GM19239 (cell line): ENCODE measurements around the gene HOXA10.

Experiments
- DNase-seq: peaks from one replicate; pipeline ENCODE4 v3.0.0; 2011; ENCODE audit warnings: low spot score; ENCODE audit not compliant: insufficient read length
- FAIRE-seq: peaks from 2 replicates; lab custom pipeline; 2011; peaks lifted over from hg19 to GRCh38; lab: Jason Lieb, UNC

Gene HOXA10

DNA sequence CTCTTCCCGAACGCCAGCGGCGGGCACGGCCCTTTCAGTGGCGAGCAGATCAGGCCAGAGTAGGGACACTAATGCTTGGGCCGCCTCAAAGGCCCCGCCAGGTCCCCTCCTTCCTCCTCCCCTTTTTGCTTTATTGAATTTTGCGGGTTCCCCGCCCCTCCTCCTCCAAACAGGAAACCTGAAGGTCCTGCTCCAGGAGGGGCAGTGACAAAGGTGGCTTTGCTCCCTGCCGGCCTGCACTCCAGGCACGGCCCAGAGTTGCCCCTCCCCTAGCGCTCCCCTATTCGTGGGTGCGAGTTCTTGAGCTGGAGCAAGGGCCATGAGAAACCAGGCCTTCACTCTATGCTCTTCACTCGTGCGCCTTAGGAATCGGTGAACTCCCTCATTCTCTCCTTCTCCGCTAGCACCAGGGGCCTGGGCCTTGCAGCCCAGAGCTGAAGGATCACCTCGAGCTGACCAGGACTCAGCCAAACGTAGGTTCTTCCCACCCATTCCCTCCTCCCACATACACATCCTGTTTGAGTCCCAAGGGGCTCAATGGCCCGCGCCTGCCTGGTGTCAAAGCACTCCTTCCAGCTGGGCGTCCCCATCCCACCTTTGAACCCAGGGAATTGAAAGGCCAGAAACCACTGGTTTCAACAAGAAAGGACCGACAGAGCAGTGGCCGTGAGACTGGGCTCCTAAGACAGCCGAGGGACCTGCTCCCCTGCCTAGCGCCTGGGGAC, 25.9 kb downstream of the HOXA10 start:
- DNase-seq (no peak), FAIRE-seq (no peak)

DNA sequence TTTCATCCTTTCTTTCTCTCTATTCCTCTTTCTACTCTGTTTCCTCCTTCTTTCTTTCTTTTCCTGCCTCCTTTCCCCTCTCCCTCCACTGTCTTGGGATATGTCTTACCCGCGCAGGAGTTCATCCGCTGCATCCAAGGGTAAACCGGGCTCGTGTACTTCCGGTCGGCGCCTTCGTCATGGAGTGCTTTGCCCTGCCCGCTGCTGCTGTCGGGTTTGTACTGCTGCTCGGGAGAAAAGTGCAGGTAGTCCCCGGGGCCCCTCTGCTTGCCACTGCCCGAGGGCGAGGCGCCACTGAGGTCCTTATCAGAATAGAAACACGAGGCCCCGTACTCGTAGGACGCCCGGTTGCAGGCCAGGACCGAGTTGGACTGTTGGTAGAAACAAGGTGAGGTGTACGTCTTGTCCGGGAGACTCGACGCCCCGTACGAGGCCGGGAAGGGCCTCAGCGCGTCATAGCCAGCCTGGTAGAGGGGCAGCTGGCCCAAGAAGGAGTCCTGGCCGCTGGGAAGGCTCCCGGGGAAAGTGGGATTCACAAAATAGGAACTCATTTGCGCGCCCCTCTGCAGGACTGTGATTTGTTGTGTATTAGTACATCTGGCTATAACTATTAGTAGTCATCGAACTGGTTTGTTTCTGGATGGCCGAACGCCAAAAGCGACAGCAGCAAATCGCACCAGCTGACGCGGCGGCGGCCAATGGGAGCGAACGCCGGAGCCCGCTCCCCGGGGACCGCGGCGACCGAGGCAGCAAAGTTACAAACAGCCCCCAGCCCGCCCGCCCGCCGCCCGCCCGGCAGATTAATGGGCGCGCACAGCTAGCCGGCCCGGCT, 26.7 kb downstream of the HOXA10 start, which contains the start of gene HOXA6:
TSS of gene HOXA6 (minus strand) at position 576 of the 832 bp plus-strand sequence. CDS start at position 551, 25 bp downstream.
- FAIRE-seq (no peak), DNase-seq (no peak)

DNA sequence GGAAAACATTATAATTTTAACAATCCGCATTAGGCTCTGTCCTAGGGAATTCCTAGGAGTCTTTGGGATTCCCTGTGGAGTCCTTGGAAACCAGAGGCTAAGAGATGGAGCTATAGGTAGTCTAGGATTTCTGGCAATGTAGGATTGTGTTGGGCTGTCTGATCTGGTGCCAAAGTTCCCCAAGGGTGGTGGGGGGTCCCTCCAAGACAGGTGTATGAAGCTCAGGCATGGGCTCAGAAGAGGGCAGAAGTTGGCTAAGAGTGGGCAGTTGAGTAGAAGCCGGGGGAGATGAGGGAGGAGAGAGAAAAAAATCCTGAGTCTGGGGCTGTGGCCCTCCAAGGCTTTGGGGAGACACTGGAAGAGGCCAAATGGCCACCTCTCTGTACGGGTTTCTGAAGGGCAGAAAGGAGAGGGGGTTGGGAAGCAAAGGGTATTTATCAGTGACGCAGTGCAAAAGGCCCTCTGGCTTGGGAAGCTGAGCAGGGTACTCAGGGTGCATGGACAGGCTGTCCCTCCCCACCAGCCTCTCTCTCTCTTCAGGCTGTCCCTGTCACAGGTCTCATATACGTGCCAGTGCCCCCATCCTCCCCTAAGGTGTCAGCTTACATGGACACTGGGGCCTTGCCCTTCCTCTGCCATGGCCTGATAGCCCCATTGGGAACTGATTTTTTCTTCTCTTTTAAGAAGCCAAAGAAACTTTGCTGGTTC, 27.5 kb downstream of the HOXA10 start:
- no peak for FAIRE-seq

DNA sequence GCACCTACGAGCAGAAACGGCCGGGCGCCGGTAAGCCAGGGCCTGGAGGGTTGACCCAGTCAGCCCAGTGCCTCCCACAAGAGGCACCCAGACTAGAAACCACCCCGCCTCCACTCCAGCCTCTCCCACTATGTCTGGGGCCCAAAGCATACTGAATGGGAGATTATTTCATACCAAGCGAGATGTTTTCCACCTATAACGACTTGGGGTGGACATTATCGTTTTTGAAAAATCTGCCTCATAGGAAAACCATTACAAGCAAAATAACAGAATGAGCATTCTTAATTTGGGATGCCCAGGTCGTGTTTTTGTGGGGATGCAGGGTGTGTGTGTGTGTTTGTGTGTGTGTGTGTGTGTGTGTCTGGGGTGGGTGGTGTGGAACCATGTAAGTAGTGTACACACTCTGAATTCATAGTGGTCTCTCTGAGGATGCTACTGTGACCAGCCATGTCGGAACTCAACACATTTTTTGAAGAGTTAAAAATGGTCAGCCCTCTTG, 28.2 kb downstream of the HOXA10 start:
- DNase-seq (no peak), FAIRE-seq (no peak)

More for the DNA sequence above, 27.5 kb downstream of the HOXA10 start:
- DNase-seq: no peak

DNA sequence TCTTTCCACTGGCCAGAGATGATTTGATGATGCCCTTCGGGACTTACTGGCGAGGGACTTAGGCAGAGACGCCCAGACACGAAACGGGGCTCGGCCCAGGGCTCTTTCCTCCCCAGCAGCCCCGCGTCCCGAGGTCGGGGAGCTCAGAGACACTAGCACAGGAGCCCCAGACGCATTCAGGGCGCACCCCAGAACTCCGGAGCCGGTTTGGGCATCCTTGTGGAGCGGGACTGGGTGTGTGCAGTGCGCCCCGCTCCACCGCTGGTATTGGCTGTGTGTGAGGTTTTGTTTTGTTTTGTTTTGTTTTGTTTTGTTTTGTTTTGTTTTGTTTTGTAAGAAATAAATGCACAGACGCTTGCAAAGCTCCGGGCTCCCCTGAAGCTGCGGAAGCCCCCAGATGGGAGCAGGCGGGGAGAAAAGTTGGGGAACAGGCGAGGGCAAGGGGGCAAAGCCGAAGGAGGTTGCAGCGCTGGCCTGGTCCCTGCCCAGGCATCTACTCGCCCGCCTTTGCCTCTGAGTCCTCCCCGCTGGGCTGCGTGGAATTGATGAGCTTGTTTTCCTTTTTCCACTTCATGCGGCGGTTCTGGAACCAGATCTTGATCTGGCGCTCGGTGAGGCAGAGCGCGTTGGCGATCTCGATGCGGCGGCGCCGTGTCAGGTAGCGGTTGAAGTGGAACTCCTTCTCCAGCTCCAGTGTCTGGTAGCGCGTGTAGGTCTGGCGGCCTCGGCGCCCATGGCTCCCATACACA, 28.8 kb downstream of the HOXA10 start:
- no peak for FAIRE-seq
- DNase-seq: no peak

DNA sequence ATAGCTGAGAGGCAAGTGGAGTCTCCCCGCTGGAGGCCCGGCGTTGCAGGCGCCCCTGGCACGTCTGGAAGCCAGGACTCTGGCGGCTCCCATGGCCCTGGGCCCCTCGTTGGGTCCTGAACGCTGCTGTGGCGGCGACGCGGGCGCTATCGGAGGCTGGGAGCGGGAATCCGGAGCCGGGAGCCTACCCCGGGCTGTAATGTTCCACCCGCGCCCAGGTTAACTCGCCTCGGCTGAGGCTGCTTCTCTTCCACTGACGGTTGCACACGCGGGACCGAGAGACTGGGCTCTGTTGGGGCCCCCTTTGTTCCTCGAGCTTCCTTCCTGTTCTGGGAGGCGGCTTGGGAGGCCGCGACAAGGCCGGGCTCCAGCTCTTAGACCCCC, 29.3 kb downstream of the HOXA10 start:
- DNase-seq (no peak), FAIRE-seq (no peak)

DNA sequence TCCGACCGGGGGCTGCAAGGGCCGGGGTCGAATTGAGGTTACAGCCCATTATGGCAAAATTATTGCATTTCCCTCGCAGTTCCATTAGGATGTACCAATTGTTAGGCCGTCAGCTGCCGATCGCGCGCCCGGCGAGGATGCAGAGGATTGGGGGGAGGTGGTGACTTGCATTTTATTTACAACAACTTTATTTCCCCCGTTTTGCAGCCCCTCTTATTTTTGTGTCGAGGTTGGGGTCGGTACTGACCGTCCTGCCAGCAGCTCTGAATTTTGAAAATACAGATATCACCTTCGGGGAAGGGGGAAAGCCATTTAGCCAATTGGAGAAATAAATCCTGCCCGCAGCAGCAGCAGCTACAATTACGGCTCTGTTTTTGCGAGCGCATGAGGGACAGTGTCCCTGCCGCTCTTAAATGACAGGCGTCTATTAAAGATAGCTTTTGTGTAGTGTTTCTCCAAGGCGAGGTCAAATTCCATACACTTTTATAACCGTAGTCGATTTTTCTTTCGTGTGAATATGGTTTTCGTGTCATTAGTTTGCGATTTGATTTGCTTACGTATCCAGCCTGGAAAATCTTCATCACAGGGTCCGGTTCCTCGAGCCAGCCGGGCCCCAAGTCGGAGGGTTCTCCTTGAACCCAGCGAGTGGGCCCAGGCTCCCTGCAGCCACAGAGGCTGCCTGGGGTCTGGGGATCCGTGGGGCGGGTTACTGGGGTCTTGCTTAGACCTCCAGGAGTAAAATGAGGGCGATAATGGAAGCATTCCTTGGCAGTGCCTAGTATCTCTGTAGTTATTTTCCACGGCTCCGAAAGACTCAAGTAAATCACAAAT, 30.0 kb downstream of the HOXA10 start:
- FAIRE-seq (no peak), DNase-seq (no peak)

DNA sequence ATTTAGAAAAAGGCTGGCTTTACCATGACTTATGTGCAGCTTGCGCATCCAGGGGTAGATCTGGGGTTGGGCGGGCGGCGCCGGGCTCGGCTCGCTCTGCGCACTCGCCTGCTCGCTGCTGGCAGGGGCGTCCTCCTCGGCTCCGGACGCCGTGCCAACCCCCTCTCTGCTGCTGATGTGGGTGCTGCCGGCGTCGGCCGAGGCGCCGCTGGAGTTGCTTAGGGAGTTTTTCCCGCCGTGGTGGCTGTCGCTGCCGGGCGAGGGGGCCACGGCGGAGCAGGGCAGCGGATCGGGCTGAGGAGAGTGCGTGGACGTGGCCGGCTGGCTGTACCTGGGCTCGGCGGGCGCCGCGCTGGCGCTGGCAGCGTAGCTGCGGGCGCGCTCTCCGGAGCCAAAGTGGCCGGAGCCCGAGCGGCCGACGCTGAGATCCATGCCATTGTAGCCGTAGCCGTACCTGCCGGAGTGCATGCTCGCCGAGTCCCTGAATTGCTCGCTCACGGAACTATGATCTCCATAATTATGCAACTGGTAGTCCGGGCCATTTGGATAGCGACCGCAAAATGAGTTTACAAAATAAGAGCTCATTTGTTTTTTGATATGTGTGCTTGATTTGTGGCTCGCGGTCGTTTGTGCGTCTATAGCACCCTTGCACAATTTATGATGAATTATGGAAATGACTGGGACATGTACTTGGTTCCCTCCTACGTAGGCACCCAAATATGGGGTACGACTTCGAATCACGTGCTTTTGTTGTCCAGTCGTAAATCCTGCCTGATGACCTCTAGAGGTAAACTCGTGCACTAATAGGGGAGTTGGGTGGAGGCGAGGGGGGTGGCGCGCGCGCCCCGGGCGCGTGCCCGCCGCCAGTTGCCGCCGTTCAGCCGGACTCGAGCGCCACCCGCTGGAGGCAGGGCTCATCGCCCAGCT, 30.8 kb downstream of the HOXA10 start, which contains the start of gene HOXA5:
TSS of gene HOXA5 (minus strand) at position 659 of the 927 bp plus-strand sequence. CDS start at position 585, 74 bp downstream.
- FAIRE-seq: peak; percentile 69

DNA sequence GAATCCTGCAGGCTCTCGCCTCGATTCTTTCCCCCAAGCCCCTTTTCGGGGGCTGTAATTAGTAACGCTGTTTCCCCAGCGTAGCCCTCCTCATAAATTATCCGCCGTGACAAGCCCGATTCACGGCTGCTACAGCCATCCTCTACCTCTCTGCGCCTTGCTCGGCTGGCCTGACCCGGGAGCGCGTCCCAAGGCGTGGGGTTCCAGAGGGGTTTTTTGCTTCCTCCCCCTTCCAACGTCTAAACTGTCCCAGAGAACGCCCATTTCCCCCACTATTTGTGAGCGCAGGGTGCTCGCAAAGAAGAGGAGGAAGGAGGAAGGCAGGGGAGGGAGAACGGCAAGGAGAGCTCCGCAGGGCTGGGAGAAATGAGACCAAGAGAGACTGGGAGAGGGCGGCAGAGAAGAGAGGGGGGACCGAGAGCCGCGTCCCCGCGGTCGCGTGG, 31.5 kb downstream of the HOXA10 start:
- no peak for FAIRE-seq
- no peak for DNase-seq

More for the DNA sequence above, 30.8 kb downstream of the HOXA10 start, which contains the start of gene HOXA5:
- peak; percentile 59 for DNase-seq

DNA sequence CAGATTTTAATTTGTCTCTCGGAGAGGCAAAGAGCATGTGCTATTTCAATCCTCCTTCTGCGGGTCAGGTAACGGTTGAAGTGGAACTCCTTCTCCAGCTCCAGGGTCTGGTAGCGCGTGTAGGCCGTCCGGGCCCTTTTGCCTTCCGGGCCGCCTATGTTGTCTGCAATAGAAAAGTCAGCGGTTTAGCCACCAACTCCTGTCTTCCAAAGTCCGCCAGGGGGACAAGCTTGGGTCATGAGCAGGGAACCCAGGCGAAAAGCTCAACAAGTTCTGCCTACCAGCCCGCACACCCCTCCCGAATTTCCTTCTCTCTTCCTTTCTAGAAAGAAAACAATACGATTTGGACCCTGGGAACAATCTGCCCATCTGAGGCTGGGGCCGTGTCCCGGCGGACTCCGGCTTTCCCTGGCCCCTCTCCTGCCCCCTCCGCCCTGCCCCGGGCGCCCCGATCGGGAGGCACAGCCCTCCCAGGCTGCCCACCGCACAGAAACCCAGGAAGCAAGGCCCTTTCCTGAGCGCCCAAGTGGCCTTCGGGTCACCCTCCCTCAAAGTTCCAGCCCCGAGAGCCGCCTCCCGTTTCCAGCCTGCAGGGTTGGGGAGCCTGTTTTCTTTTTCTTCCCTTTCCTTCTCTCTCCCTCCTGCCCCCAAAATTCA, 32.1 kb downstream of the HOXA10 start:
- DNase-seq (no peak), FAIRE-seq (no peak)

DNA sequence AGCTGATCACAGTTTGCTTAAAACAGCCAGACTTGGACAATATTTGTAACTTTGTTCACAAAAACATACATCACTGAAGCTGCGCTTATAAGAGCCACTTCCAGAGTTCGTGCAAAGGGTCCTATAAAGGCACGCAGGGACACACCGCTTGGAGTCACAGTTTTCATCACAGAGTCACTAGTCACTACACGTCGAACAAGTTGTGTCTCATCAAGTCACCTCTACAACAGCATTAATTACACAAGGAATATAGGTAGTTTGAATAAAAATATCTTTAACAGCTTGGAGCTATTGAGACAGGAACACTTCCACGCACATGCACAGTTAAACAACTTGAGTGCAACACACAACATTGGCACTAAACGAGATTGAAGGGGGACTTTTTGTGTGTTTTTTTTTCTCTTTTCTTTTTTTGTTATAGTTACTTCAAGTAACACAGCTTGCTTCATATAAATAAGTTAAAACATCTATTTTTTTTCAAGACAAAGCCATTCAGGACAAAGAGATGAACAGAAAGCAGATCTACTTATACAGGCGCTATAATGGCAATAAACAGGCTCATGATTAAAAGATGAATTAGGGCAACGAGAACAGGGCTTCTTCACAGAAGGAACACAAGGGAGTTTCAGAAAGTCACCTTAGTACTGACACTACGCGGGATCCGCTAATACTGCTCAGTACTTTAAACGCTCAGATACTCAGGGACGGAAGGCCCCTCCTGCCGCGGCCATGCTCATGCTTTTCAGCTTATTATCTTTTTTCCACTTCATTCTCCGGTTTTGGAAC, 32.8 kb downstream of the HOXA10 start:
- no peak for FAIRE-seq
- no peak for DNase-seq

DNA sequence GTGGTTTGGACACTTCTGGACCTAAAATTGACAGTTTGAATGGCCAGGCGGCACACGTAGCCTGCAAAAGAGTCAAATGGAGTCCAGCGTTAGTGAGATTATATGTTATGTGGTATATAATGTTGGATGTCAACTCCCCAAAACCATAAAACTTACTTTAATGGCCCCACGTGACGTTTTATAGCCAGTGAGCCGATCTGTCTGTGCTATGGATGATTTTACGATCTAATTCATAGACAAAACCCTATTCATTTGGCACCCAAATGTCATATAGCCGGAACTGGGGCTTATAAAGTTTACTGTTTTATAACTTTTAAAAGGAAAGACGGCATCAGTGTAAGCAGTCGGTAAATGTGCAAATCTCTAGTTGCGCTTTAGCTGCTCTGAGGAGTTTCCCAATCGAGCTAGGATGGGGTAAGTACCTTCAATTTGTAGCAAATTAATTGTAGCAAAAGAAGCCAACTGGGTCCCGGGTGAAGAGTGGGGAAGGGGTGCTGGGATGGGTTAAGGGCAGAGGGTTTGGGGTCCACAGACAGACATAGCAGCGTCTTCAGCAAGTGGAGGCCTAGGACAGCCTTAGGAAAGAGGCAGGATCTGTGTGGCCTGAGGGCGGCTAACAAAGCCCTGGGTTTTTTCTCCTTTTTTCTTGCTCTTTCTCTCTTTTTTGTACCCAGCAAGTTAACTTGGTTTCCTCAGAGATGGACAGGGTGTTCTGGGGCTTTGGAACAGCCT, 33.8 kb downstream of the HOXA10 start:
- FAIRE-seq: no peak
- DNase-seq: no peak

DNA sequence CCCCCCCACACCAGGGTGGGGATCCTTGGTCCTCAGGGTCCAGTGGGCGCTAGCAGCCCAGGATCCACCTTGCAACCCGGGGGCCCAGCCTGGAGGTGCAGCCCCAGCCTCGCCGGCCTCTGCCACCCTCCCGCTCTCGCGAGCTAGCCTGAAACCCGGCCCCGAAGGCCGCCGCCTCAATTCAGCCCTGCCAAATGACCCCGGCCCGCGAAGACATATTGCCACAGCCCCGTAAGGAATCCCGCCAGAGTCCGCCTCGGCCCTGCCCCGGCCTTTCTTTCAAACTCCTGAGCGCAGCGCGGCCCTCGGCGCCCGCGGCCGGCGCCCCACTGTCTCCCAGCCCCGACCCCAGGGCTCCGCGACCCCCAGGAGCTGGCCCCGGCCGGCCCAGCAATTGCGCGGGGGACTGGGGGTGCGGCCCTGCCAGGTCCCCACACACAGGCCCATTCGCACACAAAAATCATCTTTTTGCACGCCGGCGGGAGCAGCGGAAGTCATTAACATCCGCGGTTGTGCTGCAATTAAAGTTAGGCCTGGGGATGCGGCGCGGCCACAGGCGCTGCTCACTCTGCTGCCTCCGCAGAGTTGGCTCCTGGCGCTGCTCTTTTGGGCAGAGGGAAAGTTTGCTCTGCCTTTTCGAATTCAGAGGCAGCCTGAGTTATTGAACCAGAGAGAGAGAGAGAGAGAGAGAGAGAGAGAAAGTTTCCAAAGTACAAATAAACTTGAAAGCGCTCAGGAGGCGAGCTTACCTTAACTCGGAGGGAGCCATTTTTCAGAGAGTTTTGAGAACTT, 34.6 kb downstream of the HOXA10 start:
- DNase-seq (no peak), FAIRE-seq (no peak)

DNA sequence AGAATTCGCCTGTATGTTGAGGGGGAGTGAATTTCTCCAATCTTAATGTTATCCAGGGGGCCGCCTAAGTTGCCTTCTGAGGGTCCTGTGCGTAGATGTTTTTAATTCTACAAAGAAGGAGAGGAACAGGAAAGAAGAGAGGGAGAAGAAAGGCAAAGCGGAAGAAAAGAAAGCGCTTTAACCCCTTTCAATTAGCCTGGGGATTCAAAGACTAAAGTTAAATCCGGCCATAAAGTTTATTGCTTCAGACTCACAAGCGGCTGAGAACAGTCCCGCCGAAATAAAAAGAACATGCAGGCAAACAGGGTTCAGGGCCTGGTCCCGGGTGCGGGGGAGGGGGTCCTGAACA, 35.2 kb downstream of the HOXA10 start:
- FAIRE-seq (no peak), DNase-seq (no peak)

DNA sequence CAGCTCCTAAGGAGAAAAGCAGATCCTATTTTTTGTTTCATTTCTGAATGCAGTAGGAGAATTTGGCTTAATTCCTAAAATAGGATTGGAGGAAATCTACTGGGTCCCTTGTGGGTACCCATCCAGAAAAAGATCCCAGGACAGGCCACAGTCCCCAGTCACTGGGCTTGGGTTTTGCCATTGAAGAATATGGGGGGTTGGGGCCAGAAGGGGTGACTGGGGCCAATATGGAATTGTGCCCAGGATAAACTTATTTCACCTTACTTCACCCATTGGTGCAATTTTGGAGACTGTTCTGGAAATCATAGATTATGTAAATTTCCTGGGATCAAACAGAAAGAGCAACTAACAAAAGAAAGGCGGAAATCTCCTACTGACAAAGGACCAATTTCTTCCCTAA, 35.6 kb downstream of the HOXA10 start:
- DNase-seq: no peak
- no peak for FAIRE-seq
